MCF 10A (cell line): ENCODE results near the gene NSD1. TPM values are rescaled to one million over a fixed set of nuclear protein-coding genes. Genes with fewer than 3 reads are reported as not detected.

Experiments used
- BruUV-seq: library from RNA; stranded (reverse); fragments of 400-500 nt; replicated peaks from 2 replicates; lab custom pipeline; 2021; lab: Mats Ljungman, UMichigan
- CTCF ChIA-PET: fragments of 300-600 bp; sonication (Branson Sonifier 250); formaldehyde crosslinking; extraction: SDS; loops from one replicate; lab custom pipeline; 2021; ENCODE audit warnings: antibody characterized with exemption, inconsistent platforms; lab: Yijun Ruan, JAX
- POLR2A ChIA-PET: fragments of 300-600, 350-650 bp; sonication (Branson Sonifier 250); formaldehyde crosslinking; extraction: SDS; loops from one replicate; lab custom pipeline; 2020; ENCODE audit warnings: antibody characterized with exemption, inconsistent platforms; lab: Yijun Ruan, JAX
- DNase-seq: peaks from one replicate; pipeline ENCODE4 v3.0.0-alpha.2; 2018; ENCODE audit not compliant: unreplicated experiment
- H3K27ac Mint-ChIP-seq: one replicate; pipeline ENCODE4 v1.8.0; 2022; ENCODE audit warnings: mild to moderate bottlenecking, low read depth, mixed read lengths; ENCODE audit not compliant: unreplicated experiment
- H3K27me3 Mint-ChIP-seq: one replicate; pipeline ENCODE4 v1.8.0; 2022; ENCODE audit warnings: mixed read lengths; ENCODE audit not compliant: insufficient read depth, unreplicated experiment
- H3K36me3 Mint-ChIP-seq: one replicate; pipeline ENCODE4 v1.8.0; 2022; ENCODE audit warnings: mild to moderate bottlenecking, moderate library complexity, mixed read lengths; ENCODE audit not compliant: insufficient read depth, unreplicated experiment
- H3K4me1 Mint-ChIP-seq: one replicate; pipeline ENCODE4 v1.8.0; 2022; ENCODE audit warnings: mixed read lengths; ENCODE audit not compliant: insufficient read depth, unreplicated experiment
- H3K4me3 Mint-ChIP-seq: one replicate; pipeline ENCODE4 v1.8.0; 2022; ENCODE audit warnings: mild to moderate bottlenecking, moderate library complexity, mixed read lengths; ENCODE audit not compliant: unreplicated experiment
- H3K9me3 Mint-ChIP-seq: one replicate; pipeline ENCODE4 v1.8.0; 2022; ENCODE audit warnings: mixed read lengths; ENCODE audit not compliant: unreplicated experiment
- CTCF ChIP-seq: fragments of 200-600 bp; IDR thresholded peaks from one replicate; pipeline ENCODE4 v1.8.0; 2022; ENCODE audit warnings: antibody characterized with exemption, mild to moderate bottlenecking; ENCODE audit not compliant: unreplicated experiment
- intact Hi-C: fragments of 100-400 bp; cut with micrococcal nuclease; formaldehyde crosslinking; loops from 2 replicates; pipeline ENCODE4 v1.14.1; 2022
- total RNA-seq: library from RNA; stranded (reverse); gene quantifications from 2 replicates; pipeline ENCODE4 v1.2.3, GENCODE V29; 2022

The NSD1 gene
- total RNA-seq, 1 experiment from 2014 or later: 110 TPM

DNA sequence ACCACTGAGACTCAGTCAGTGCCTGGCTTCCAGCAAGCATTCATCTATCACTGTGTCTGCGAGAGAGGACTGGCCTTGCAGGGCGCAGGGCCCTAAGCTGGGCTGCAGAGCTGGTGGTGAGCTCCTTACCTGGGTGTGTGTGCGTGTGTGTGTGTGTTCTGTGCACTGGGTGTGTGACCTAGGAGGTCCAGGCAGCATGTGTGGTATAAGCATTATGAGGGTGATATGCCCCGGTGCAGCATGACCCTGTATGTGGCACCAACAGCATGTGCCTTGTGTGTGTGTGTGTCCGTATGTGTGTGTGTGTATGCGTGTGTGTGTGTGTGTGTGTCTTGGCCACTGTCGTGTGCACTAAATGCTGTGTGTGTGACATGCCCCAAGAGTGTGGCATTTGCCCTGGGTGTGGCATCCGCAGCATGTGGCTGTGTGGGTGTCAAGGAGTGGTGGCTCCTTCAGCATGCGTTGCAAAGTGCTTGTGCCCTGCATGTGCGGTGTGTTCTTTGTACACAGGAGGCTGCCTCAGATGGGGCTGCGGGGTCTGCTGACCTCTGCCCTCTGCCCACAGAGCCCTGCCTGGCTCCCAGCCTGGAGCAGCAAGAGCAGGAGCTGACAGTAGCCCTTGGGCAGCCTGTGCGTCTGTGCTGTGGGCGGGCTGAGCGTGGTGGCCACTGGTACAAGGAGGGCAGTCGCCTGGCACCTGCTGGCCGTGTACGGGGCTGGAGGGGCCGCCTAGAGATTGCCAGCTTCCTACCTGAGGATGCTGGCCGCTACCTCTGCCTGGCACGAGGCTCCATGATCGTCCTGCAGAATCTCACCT lies 43.5 kb upstream of the NSD1 start:
- TF ChIP-seq CTCF: no peak
- CTCF ChIA-PET: interaction anchor here (1.2 to 1.4 kb wide), 3 partner anchors 12 to 22 kb away, joined by 4 to 9 read pairs (median 6); no protein-coding TSS in a partner anchor
- Mint-ChIP-seq H3K9me3 (no peaks in the 10 kb centered on the region), H3K4me3 (no peak overlapping the region), H3K36me3 (peaks cover 7% of the 10 kb centered on the region), H3K4me1 (peaks cover 16% of the 10 kb centered on the region), H3K27ac (no peak overlapping the region), H3K27me3 (no peaks in the 10 kb centered on the region)
- no peak for DNase-seq
- intact Hi-C loops: no loop called here
- POLR2A ChIA-PET: no interaction called here
- no TSS peak for BruUV-seq

DNA sequence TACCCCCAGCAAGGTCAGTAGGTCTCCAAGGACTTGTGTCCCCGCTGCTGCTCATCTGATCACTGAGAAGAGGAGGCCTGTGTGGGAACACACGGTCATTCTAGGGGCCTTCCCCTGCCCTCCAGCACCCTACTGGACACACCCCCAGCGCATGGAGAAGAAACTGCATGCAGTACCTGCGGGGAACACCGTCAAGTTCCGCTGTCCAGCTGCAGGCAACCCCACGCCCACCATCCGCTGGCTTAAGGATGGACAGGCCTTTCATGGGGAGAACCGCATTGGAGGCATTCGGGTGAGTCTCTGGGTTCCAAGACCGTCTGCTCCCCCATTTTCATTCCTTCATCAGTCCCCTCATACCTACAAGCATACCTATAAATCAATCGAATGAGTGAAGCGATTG lies 42.8 kb upstream of the NSD1 start:
- Mint-ChIP-seq H3K9me3 (no peaks in the 10 kb centered on the region), H3K27ac (no peak overlapping the region), H3K4me1 (peaks cover 18% of the 10 kb centered on the region), H3K36me3 (peaks cover 6% of the 10 kb centered on the region), H3K27me3 (no peaks in the 10 kb centered on the region), H3K4me3 (no peak overlapping the region)
- no peak for DNase-seq
- intact Hi-C loops: no loop called here
- ChIA-PET POLR2A (no interaction called here), CTCF (interaction anchor here (1.2 to 1.7 kb wide), 2 partner anchors 20 to 22 kb away, joined by 3 to 4 read pairs; no protein-coding TSS in a partner anchor)
- TF ChIP-seq CTCF: no peak
- BruUV-seq: no TSS peak

GRCh38 chr5:177091232-177091631 lies 42.3 kb upstream of the NSD1 start:
- CTCF ChIA-PET: interaction anchor here (1.2 to 1.7 kb wide), 2 partner anchors 20 to 22 kb away, joined by 3 to 4 read pairs; no protein-coding TSS in a partner anchor
- no TSS peak for BruUV-seq
- Mint-ChIP-seq H3K36me3 (peaks cover 1% of the 10 kb centered on the region), H3K4me3 (no peak overlapping the region), H3K9me3 (no peaks in the 10 kb centered on the region), H3K27ac (no peak overlapping the region), H3K27me3 (no peaks in the 10 kb centered on the region), H3K4me1 (peaks cover 14% of the 10 kb centered on the region)
- no peak for TF ChIP-seq CTCF
- no peak for DNase-seq
- POLR2A ChIA-PET: no interaction called here
- intact Hi-C loops: no loop called here
